H1 (cell line): Measurements from ENCODE around the gene NOP9. TPM values are rescaled to one million over a fixed set of nuclear protein-coding genes. Genes with fewer than 3 reads are reported as not detected.
A peak's percentile ranks its signal among the peaks of the same experiment; 100 is the strongest.

ENCODE experiments used
- ATF3 ChIP-seq: IDR thresholded peaks from 2 replicates; pipeline ENCODE4 v1.6.1; 2011; ENCODE audit warnings: low read depth, mild to moderate bottlenecking, low read length; ENCODE audit not compliant: insufficient read depth
- CTBP2 ChIP-seq: IDR thresholded peaks from 2 replicates; pipeline ENCODE4 v1.7.0; 2011; ENCODE audit warnings: borderline replicate concordance, mild to moderate bottlenecking, moderate library complexity, mixed read lengths, low read length; ENCODE audit not compliant: insufficient read depth, insufficient read length
- EP300 ChIP-seq, 2 experiments: IDR thresholded peaks; 1 replicate in 1 of 2; 2 replicates in 1 of 2; pipeline ENCODE4 v1.6.1; 2011 to 2012; ENCODE audit warnings: low read depth in 2 of 2, low read length in 2 of 2, mild to moderate bottlenecking in 2 of 2, borderline replicate concordance in 1 of 2, inconsistent platforms in 1 of 2, moderate library complexity in 1 of 2
- HDAC2 ChIP-seq, 2 experiments: fragments of 300-600 bp in 1 of 2; sonication (generic) in 1 of 2; IDR thresholded peaks; 2 replicates each; pipeline ENCODE4 v1.6.1; 2011 to 2012; ENCODE audit warnings: low read depth in 2 of 2, low read length in 2 of 2, mild to moderate bottlenecking in 2 of 2, moderate library complexity in 2 of 2, borderline replicate concordance in 1 of 2, inconsistent platforms in 1 of 2
- KDM4A ChIP-seq: IDR thresholded peaks from one replicate; pipeline ENCODE4 v1.7.1; 2012; ENCODE audit warnings: low read depth, mild to moderate bottlenecking, moderate library complexity, low read length, inconsistent platforms; ENCODE audit not compliant: severe bottlenecking
- NANOG ChIP-seq: IDR thresholded peaks from 2 replicates; pipeline ENCODE4 v1.6.1; 2011; ENCODE audit warnings: low read length, low read depth, mild to moderate bottlenecking, inconsistent platforms; ENCODE audit not compliant: insufficient read depth, poor library complexity, severe bottlenecking
- NRF1 ChIP-seq: IDR thresholded peaks from 2 replicates; pipeline ENCODE4 v1.6.1; 2011; ENCODE audit warnings: mild to moderate bottlenecking, low read depth, low read length, improper control_type of control experiment
- RNF2 ChIP-seq: fragments of 200-900, 300-1000 bp; sonication (generic); IDR thresholded peaks from 2 replicates; pipeline ENCODE4 v1.7.1; 2016; ENCODE audit warnings: borderline replicate concordance, low read depth, mild to moderate bottlenecking, antibody characterized with exemption, low read length; ENCODE audit not compliant: poor library complexity, severe bottlenecking; ENCODE audit errors: missing control alignments
- SIN3A ChIP-seq, 2 experiments: IDR thresholded peaks in 1 of 2; conservative IDR thresholded peaks in 1 of 2; 2 replicates each; pipeline ENCODE4 v1.6.1; 2011 to 2012; ENCODE audit warnings: low read length in 2 of 2, improper control_type of control experiment in 1 of 2, low read depth in 1 of 2, mild to moderate bottlenecking in 1 of 2
- SP4 ChIP-seq: IDR thresholded peaks from 2 replicates; pipeline ENCODE4 v1.6.1; 2012; ENCODE audit warnings: low read length, inconsistent platforms
- SUZ12 ChIP-seq: fragments of 200-600 bp; sonication (generic); IDR thresholded peaks from 2 replicates; pipeline ENCODE4 v1.6.1; 2012; ENCODE audit warnings: mild to moderate bottlenecking, inconsistent platforms, low read length, moderate library complexity, mixed read lengths
- polyA plus RNA-seq, 7 experiments: library from polyadenylated mRNA; depleted of rRNA in 3 of 7; stranded (reverse) in 5 of 7; unstranded in 2 of 7; fragments of >200 nt in 5 of 7; fragments of 200-250 nt in 2 of 7; gene quantifications; 1 replicate in 5 of 7; 2 replicates in 1 of 7; 4 replicates in 1 of 7; pipeline versions ENCODE4 v1.2.1 to v1.2.3, GENCODE V29; 2011 to 2013; ENCODE audit warnings: missing spikeins in 2 of 7, mixed read lengths in 2 of 7
- total RNA-seq: library from RNA; stranded (reverse); fragmentation: NEBNext Ultra II Directional; extraction: Animal tissue kit (Norgen Biotek cat#: 25700); gene quantifications from 2 replicates; pipeline ENCODE4 v1.2.1, GENCODE V29; 2021

The NOP9 gene
- total and polyA plus RNA-seq, 2 of the 8 experiments (the other 6 are each of a cell fraction or from before 2014, with no cell fraction given) = 17.8 to 34.8 TPM

GRCh38 chr14:24334431-24335291, 35.0 kb downstream of the NOP9 start, which contains the start of gene ADCY4 (continued):
- TF ChIP-seq NANOG = no peak
- TF ChIP-seq KDM4A = peak; percentile 100
- TF ChIP-seq SIN3A (conservative IDR thresholded peaks at IDR 0.05 in 1 of 2, IDR thresholded peaks at IDR 0.05 in 1 of 2; ENCODE audit: low read depth in 1 of 2, low read length in 2 of 2) = peak in 1 of 2 experiments; percentile 44; a peak in 1 of 4 replicates
- no peak for TF ChIP-seq NRF1
- TF ChIP-seq RNF2 = peak; percentile 68
- no peak for TF ChIP-seq CTBP2
- no peak for TF ChIP-seq ATF3
- peak; percentile 90 for TF ChIP-seq SUZ12
- no peak; a peak in 1 of 4 replicates for TF ChIP-seq HDAC2 (IDR thresholded peaks at IDR 0.05; ENCODE audit: borderline replicate concordance in 1 of 2, low read depth in 2 of 2, low read length in 2 of 2)
- TF ChIP-seq SP4 = no peak
- no peak for TF ChIP-seq EP300 (IDR thresholded peaks at IDR 0.05; ENCODE audit: borderline replicate concordance in 1 of 2, low read depth in 2 of 2, low read length in 2 of 2)
